ENCODE measurements around the gene MDM2. TPM values are rescaled to one million over a fixed set of nuclear protein-coding genes. Genes with fewer than 3 reads are reported as not detected.

MDM2 gene
- total RNA-seq, 2 donors from 2014 or later: 54.1 to 93.4 TPM

- H3K9me3 ChIP-seq: no peaks in the 10 kb centered on the region
- intact Hi-C loops (cut with DNase I): no loop called here
- DNase-seq: no peak
- H3K4me3 ChIP-seq: no peak overlapping the region
- H3K36me3 ChIP-seq (replicated peaks in 1 of 2; ENCODE audit: insufficient read depth in 1 of 2, low read depth in 2 of 2): peaks cover 4 to 14% of the 10 kb centered on the region in 2 donors
- 59 to 71% methylated on average over 2 of the region's 2 CpGs for WGBS, 2 donors
- ATAC-seq: no peak
- TF ChIP-seq POLR2A (IDR thresholded peaks at IDR 0.05): no peak
- no peak for TF ChIP-seq CTCF (IDR thresholded peaks at IDR 0.05)
- no peaks in the 10 kb centered on the region for H3K4me1 ChIP-seq
- no peak overlapping the region for H3K27ac ChIP-seq
- H3K27me3 ChIP-seq: no peaks in the 10 kb centered on the region
These were observed 35.0 kb downstream of the MDM2 start for GRCh38 chr12:68842784-68843567.

- Histone ChIP-seq H3K4me1 (no peaks in the 10 kb centered on the region), H3K36me3 (replicated peaks in 1 of 2; ENCODE audit: insufficient read depth in 1 of 2, low read depth in 2 of 2) (peaks cover 0 to 8% of the 10 kb centered on the region in 2 donors), H3K27ac (no peak overlapping the region), H3K27me3 (no peaks in the 10 kb centered on the region), H3K9me3 (no peaks in the 10 kb centered on the region), H3K4me3 (no peak overlapping the region)
- 93 to 96% methylated on average over 4 of the region's 4 CpGs for WGBS, 2 donors
- ATAC-seq: no peak
- TF ChIP-seq POLR2A (IDR thresholded peaks at IDR 0.05): no peak
- TF ChIP-seq CTCF (IDR thresholded peaks at IDR 0.05): no peak
- no peak for DNase-seq
- intact Hi-C loops (cut with DNase I): no loop called here
These were observed 36.4 kb downstream of the MDM2 start for GRCh38 chr12:68844318-68844745.

GRCh38 chr12:68844788-68845695, 37.1 kb downstream of the MDM2 start:
- Histone ChIP-seq H3K27ac (no peak overlapping the region), H3K4me3 (no peak overlapping the region), H3K9me3 (no peaks in the 10 kb centered on the region), H3K4me1 (no peaks in the 10 kb centered on the region), H3K27me3 (no peaks in the 10 kb centered on the region), H3K36me3 (replicated peaks in 1 of 2; ENCODE audit: insufficient read depth in 1 of 2, low read depth in 2 of 2) (peaks cover 0 to 6% of the 10 kb centered on the region in 2 donors)
- intact Hi-C loops (cut with DNase I): no loop called here
- ATAC-seq (no peak), DNase-seq (no peak)
- TF ChIP-seq POLR2A (IDR thresholded peaks at IDR 0.05): no peak
- no peak for TF ChIP-seq CTCF (IDR thresholded peaks at IDR 0.05)
- 93 to 94% methylated on average over 14 of the region's 14 CpGs for WGBS, 2 donors

- no peaks in the 10 kb centered on the region for H3K27me3 ChIP-seq
- intact Hi-C loops (cut with DNase I): no loop called here
- DNase-seq (no peak), ATAC-seq (no peak)
- TF ChIP-seq POLR2A (IDR thresholded peaks at IDR 0.05): no peak
- no peak for TF ChIP-seq CTCF (IDR thresholded peaks at IDR 0.05)
- H3K4me1 ChIP-seq: no peaks in the 10 kb centered on the region
- no peak overlapping the region for H3K27ac ChIP-seq
- H3K36me3 ChIP-seq (replicated peaks in 1 of 2; ENCODE audit: insufficient read depth in 1 of 2, low read depth in 2 of 2): peaks cover 0 to 1% of the 10 kb centered on the region in 2 donors
- no peak overlapping the region for H3K4me3 ChIP-seq
- 66 to 71% methylated on average over 3 of the region's 3 CpGs for WGBS, 2 donors
- H3K9me3 ChIP-seq: no peaks in the 10 kb centered on the region
These were observed 38.8 kb downstream of the MDM2 start for GRCh38 chr12:68846811-68847210.
